Astrocyte (in vitro differentiated cells and primary cell): Measurements from ENCODE around the gene TULP3.

Experiments used
- EZH2 ChIP-seq: IDR thresholded peaks from 2 replicates; pipeline ENCODE4 v1.6.1; 2012; ENCODE audit warnings: mild to moderate bottlenecking, low read length, inconsistent platforms; ENCODE audit not compliant: insufficient read depth
- TF ChIP-seq, protein P1 (sequence below): IDR thresholded peaks from 2 replicates; pipeline ENCODE4 v1.5.1; 2011; ENCODE audit warnings: low read depth, mild to moderate bottlenecking, inconsistent platforms, low read length, moderate library complexity; ENCODE audit not compliant: insufficient read depth

DNA sequence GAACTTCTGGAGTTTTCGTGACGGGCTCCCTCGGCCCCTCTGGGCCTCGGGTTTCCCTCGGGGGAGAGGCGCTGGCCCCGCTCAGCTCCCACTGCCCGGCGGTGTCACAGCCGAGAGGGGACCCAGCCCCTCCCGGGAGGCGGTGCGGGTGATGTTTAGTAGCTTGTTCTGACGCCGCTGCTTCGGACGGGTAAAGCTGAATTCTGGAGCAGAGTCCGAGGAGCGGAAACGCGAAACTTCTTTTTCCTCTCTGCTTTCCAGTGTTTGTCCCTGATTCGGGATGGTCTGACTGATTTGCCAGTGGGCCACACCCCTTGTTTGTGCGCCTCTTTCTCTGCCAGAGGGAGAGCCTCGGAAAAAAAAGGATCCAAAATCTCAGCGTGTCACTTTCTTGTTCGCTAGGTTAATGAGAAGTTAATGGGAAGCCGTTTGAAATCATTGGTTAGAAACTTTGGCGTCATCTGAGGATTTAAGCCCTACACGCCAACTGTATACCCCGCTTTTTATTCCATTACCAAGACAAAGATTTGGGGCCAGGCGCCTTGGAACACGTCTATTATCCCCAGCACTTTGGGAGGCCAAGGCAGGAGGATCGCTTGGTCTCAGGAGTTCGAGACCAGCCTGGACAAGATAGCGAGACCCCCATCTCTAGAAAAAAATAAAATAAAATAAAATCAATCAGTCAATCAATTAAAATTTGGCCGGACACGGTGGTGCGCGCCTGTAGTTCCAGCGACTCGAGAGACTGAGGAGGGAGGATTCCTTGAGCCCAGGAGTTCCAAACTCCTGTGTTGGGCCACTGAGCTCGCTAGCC, 756 bp downstream of the TULP3 start:
- no peak for TF ChIP-seq EZH2
- TF ChIP-seq, protein P1, sequence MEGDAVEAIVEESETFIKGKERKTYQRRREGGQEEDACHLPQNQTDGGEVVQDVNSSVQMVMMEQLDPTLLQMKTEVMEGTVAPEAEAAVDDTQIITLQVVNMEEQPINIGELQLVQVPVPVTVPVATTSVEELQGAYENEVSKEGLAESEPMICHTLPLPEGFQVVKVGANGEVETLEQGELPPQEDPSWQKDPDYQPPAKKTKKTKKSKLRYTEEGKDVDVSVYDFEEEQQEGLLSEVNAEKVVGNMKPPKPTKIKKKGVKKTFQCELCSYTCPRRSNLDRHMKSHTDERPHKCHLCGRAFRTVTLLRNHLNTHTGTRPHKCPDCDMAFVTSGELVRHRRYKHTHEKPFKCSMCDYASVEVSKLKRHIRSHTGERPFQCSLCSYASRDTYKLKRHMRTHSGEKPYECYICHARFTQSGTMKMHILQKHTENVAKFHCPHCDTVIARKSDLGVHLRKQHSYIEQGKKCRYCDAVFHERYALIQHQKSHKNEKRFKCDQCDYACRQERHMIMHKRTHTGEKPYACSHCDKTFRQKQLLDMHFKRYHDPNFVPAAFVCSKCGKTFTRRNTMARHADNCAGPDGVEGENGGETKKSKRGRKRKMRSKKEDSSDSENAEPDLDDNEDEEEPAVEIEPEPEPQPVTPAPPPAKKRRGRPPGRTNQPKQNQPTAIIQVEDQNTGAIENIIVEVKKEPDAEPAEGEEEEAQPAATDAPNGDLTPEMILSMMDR, result no peak
